ENCODE results near the gene RHOG. TPM values are rescaled to one million over a fixed set of nuclear protein-coding genes. Genes with fewer than 3 reads are reported as not detected.

The RHOG gene
- total RNA-seq, 2 experiments from 2014 or later = 101 to 106 TPM

DNA sequence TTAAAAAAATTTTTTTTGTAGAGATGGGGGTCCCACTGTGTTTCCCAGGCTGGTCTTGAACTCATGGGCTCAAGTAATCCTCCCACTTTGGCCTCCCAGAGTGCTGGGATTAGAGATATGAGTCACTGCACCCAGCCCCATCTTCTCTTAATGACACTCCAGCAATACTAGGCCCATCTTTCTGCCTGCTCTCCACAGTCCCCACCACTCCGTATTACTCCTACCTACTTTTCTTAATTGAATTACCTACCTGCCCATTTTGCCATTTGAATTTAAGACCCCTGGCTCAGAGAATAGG, 12.7 kb upstream of the RHOG start:
- Histone ChIP-seq H3K27me3 (ENCODE audit: control insufficient read depth in 1 of 2, insufficient read depth in 2 of 2, low read length in 2 of 2) (no peaks in the 10 kb centered on the region), H3K36me3 (ENCODE audit: insufficient read depth, low read length) (no peaks in the 10 kb centered on the region), H3K4me1 (ENCODE audit: insufficient read depth, low read length) (peaks cover 50% of the 10 kb centered on the region), H3K4me3 (ENCODE audit: low read length) (no peak overlapping the region), H3K27ac (ENCODE audit: low read depth in 1 of 2, low read length in 2 of 2) (peak overlapping the region; percentile 88 to 91), H3K9me3 (ENCODE audit: control insufficient read depth in 1 of 2, insufficient read depth in 1 of 2, low read length in 2 of 2) (no peaks in the 10 kb centered on the region)
- TF ChIP-seq, protein P1, sequence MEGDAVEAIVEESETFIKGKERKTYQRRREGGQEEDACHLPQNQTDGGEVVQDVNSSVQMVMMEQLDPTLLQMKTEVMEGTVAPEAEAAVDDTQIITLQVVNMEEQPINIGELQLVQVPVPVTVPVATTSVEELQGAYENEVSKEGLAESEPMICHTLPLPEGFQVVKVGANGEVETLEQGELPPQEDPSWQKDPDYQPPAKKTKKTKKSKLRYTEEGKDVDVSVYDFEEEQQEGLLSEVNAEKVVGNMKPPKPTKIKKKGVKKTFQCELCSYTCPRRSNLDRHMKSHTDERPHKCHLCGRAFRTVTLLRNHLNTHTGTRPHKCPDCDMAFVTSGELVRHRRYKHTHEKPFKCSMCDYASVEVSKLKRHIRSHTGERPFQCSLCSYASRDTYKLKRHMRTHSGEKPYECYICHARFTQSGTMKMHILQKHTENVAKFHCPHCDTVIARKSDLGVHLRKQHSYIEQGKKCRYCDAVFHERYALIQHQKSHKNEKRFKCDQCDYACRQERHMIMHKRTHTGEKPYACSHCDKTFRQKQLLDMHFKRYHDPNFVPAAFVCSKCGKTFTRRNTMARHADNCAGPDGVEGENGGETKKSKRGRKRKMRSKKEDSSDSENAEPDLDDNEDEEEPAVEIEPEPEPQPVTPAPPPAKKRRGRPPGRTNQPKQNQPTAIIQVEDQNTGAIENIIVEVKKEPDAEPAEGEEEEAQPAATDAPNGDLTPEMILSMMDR (IDR thresholded peaks at IDR 0.05) = no peak
- Mint-ChIP-seq H3K4me3 (peak overlapping the region; percentile 23), H3K4me1 (ENCODE audit: low read depth) (peaks cover 57% of the 10 kb centered on the region), H3K27ac (peak overlapping the region; percentile 99), H3K27me3 (no peaks in the 10 kb centered on the region), H3K9me3 (no peaks in the 10 kb centered on the region), H3K36me3 (ENCODE audit: low read depth) (peaks cover 20% of the 10 kb centered on the region)
- intact Hi-C loops (cut with DNase I, micrococcal nuclease) = loop anchor here in 1 of 2 experiments (5.0 kb wide), 1 partner anchor 94 kb away; no protein-coding TSS in a partner anchor
- DNase-seq (no peak), ATAC-seq (ENCODE audit: poor library complexity) (no peak)
- ChIA-PET POLR2A (interaction anchor here (0.9 to 8.0 kb wide), 17 partner anchors 14 to 237 kb away, joined by 3 to 577 read pairs (median 18); partner anchors contain the start of genes NUP98, PGAP2 and RHOG), CTCF (interaction anchor here (2.1 to 8.5 kb wide), 6 partner anchors 14 to 219 kb away, joined by 10 to 216 read pairs (median 38); partner anchors contain the start of genes PGAP2 and RHOG)

- H3K27ac ChIP-seq (ENCODE audit: low read depth in 1 of 2, low read length in 2 of 2) = no peak overlapping the region
- DNase-seq (peak in 7 of 14 experiments; percentile 34 to 82 (median 69)), ATAC-seq (ENCODE audit: poor library complexity) (peak; percentile 47)
- no peak overlapping the region for H3K4me3 ChIP-seq (ENCODE audit: low read length)
- no peaks in the 10 kb centered on the region for H3K27me3 ChIP-seq (ENCODE audit: control insufficient read depth in 1 of 2, insufficient read depth in 2 of 2, low read length in 2 of 2)
- Mint-ChIP-seq H3K4me3 (peak overlapping the region; percentile 1), H3K27ac (peak overlapping the region; percentile 70), H3K9me3 (no peaks in the 10 kb centered on the region), H3K4me1 (ENCODE audit: low read depth) (peaks cover 45% of the 10 kb centered on the region), H3K27me3 (no peaks in the 10 kb centered on the region), H3K36me3 (ENCODE audit: low read depth) (peaks cover 3% of the 10 kb centered on the region)
- peaks cover 30% of the 10 kb centered on the region for H3K4me1 ChIP-seq (ENCODE audit: insufficient read depth, low read length)
- H3K36me3 ChIP-seq (ENCODE audit: insufficient read depth, low read length) = no peaks in the 10 kb centered on the region
- TF ChIP-seq, protein P1 (IDR thresholded peaks at IDR 0.05) = peak; percentile 79
- H3K9me3 ChIP-seq (ENCODE audit: control insufficient read depth in 1 of 2, insufficient read depth in 1 of 2, low read length in 2 of 2) = no peaks in the 10 kb centered on the region
- ChIA-PET POLR2A (interaction anchor here (0.6 to 8.0 kb wide), 14 partner anchors 12 to 223 kb away, joined by 3 to 577 read pairs (median 4); partner anchors contain the start of genes PGAP2 and RHOG), CTCF (interaction anchor here (0.5 to 8.5 kb wide), 30 partner anchors 9 to 225 kb away, joined by 3 to 216 read pairs (median 4); partner anchors contain the start of genes PGAP2 and RHOG)
- intact Hi-C loops (cut with DNase I, micrococcal nuclease) = loop anchor here (1.0 to 5.0 kb wide), 2 partner anchors 33 to 223 kb away; no protein-coding TSS in a partner anchor
Measured at GRCh38 chr11:3849297-3849874, 8.6 kb upstream of the RHOG start.

GRCh38 chr11:3845670-3846069, 4.9 kb upstream of the RHOG start:
- Mint-ChIP-seq H3K4me1 (ENCODE audit: low read depth) (peaks cover 35% of the 10 kb centered on the region), H3K36me3 (ENCODE audit: low read depth) (peaks cover 6% of the 10 kb centered on the region), H3K27ac (peak overlapping the region; percentile 81), H3K9me3 (no peaks in the 10 kb centered on the region), H3K27me3 (no peaks in the 10 kb centered on the region), H3K4me3 (no peak overlapping the region)
- H3K36me3 ChIP-seq (ENCODE audit: insufficient read depth, low read length) = no peaks in the 10 kb centered on the region
- ChIA-PET POLR2A (interaction anchor here (0.7 kb wide), 1 partner anchor 9 kb away, joined by 3 read pairs; no protein-coding TSS in a partner anchor), CTCF (interaction anchor here (3.3 kb wide), 1 partner anchor 227 kb away, joined by 8 read pairs; no protein-coding TSS in a partner anchor)
- TF ChIP-seq, protein P1 (IDR thresholded peaks at IDR 0.05) = no peak
- no peak overlapping the region for H3K27ac ChIP-seq (ENCODE audit: low read depth in 1 of 2, low read length in 2 of 2)
- peaks cover 14% of the 10 kb centered on the region for H3K4me1 ChIP-seq (ENCODE audit: insufficient read depth, low read length)
- ATAC-seq (ENCODE audit: poor library complexity) (no peak), DNase-seq (no peak)
- no peaks in the 10 kb centered on the region for H3K27me3 ChIP-seq (ENCODE audit: control insufficient read depth in 1 of 2, insufficient read depth in 2 of 2, low read length in 2 of 2)
- H3K9me3 ChIP-seq (ENCODE audit: control insufficient read depth in 1 of 2, insufficient read depth in 1 of 2, low read length in 2 of 2) = no peaks in the 10 kb centered on the region
- no peak overlapping the region for H3K4me3 ChIP-seq (ENCODE audit: low read length)
- intact Hi-C loops (cut with DNase I, micrococcal nuclease) = loop anchor here in 1 of 2 experiments (5.0 kb wide), 1 partner anchor 37 kb away; no protein-coding TSS in a partner anchor

Measured in CD4-positive, alpha-beta T cell (primary cell).